ENCODE measurements around the gene OPA1. TPM values are rescaled to one million over a fixed set of nuclear protein-coding genes. Genes with fewer than 3 reads are reported as not detected.

OPA1 gene, protein sequence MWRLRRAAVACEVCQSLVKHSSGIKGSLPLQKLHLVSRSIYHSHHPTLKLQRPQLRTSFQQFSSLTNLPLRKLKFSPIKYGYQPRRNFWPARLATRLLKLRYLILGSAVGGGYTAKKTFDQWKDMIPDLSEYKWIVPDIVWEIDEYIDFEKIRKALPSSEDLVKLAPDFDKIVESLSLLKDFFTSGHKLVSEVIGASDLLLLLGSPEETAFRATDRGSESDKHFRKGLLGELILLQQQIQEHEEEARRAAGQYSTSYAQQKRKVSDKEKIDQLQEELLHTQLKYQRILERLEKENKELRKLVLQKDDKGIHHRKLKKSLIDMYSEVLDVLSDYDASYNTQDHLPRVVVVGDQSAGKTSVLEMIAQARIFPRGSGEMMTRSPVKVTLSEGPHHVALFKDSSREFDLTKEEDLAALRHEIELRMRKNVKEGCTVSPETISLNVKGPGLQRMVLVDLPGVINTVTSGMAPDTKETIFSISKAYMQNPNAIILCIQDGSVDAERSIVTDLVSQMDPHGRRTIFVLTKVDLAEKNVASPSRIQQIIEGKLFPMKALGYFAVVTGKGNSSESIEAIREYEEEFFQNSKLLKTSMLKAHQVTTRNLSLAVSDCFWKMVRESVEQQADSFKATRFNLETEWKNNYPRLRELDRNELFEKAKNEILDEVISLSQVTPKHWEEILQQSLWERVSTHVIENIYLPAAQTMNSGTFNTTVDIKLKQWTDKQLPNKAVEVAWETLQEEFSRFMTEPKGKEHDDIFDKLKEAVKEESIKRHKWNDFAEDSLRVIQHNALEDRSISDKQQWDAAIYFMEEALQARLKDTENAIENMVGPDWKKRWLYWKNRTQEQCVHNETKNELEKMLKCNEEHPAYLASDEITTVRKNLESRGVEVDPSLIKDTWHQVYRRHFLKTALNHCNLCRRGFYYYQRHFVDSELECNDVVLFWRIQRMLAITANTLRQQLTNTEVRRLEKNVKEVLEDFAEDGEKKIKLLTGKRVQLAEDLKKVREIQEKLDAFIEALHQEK
- total RNA-seq (10 to 100 TPM; 42.9 to 58.2 (median 52.7) TPM), polyA plus RNA-seq (10 to 100 TPM in 2 of 3 donors, 1 to 10 TPM in 1; 9.8 to 12.5 (median 11.4) TPM)
- long read RNA-seq, donor 1, full-length matches to known transcripts: 2 of 13 reads
- long read RNA-seq, donor 1, partial matches to known transcripts: 0 of 13 reads
- long read RNA-seq, donor 1, other reads (novel, unspliced or antisense): 11 of 13 reads
- long read RNA-seq, donor 2, partial matches to known transcripts: 0 of 1 reads
- long read RNA-seq, donor 2, other reads (novel, unspliced or antisense): 0 of 1 reads

DNA sequence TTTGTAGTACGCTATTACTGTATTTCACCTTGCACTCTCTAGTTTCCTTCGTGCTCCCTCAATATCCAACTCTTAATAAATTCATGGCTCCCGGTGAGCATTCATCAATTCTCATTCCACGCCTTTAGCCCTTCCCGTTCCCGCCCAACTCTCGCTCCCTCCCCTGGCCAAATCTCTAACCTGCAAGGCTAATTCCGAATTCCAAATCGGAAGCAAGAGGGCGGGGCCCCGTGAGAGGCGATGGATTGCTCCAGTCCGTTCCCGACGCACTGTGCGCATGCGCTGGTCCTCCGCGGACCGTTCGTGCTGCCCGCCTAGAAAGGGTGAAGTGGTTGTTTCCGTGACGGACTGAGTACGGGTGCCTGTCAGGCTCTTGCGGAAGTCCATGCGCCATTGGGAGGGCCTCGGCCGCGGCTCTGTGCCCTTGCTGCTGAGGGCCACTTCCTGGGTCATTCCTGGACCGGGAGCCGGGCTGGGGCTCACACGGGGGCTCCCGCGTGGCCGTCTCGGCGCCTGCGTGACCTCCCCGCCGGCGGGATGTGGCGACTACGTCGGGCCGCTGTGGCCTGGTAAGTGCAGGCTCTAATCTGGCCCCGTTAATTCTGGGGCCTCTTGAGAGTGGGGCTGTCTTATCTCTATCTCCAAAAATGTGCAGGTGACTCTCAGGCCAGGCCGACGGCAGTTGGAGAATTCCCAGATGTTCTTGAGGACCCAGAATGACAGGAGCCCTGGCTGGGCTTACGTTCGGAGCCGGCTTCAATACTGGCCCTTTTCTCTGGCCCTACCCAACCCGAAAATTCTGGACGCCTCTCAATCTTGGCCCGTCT, at the start of gene OPA1:
Gene OPA1 (plus strand): TSS at position 368 of the 827 bp plus-strand sequence. CDS start 170 bp downstream, at position 538.
- H3K9me3 ChIP-seq: no peaks in the 10 kb centered on the region
- H3K4me1 ChIP-seq: peaks cover 23 to 56% (median 37%) of the 10 kb centered on the region in 6 donors
- TF ChIP-seq POLR2A (IDR thresholded peaks at IDR 0.05) (peak in 2 of 3 donors; percentile 43 to 54), POLR2AphosphoS5 (IDR thresholded peaks at IDR 0.05) (peak; percentile 96 to 98 (median 97))
- TF ChIP-seq, protein P1, sequence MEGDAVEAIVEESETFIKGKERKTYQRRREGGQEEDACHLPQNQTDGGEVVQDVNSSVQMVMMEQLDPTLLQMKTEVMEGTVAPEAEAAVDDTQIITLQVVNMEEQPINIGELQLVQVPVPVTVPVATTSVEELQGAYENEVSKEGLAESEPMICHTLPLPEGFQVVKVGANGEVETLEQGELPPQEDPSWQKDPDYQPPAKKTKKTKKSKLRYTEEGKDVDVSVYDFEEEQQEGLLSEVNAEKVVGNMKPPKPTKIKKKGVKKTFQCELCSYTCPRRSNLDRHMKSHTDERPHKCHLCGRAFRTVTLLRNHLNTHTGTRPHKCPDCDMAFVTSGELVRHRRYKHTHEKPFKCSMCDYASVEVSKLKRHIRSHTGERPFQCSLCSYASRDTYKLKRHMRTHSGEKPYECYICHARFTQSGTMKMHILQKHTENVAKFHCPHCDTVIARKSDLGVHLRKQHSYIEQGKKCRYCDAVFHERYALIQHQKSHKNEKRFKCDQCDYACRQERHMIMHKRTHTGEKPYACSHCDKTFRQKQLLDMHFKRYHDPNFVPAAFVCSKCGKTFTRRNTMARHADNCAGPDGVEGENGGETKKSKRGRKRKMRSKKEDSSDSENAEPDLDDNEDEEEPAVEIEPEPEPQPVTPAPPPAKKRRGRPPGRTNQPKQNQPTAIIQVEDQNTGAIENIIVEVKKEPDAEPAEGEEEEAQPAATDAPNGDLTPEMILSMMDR (IDR thresholded peaks at IDR 0.05 in 8 of 11, conservative IDR thresholded peaks at IDR 0.05 in 3 of 11): peak in 4 of 11 experiments; percentile 21 to 32 (median 24)
- peak within 1 kb of the TSS; percentile 80 to 93 (median 90) for H3K27ac ChIP-seq
- H3K4me3 ChIP-seq: peak within 1 kb of the TSS; percentile 47 to 96 (median 85)
- DNase-seq: peak; percentile 98
- peaks cover 0 to 18% (median 5%) of the 10 kb centered on the region in 6 donors for H3K36me3 ChIP-seq
- H3K27me3 ChIP-seq (replicated peaks in 1 of 7): no peaks in the 10 kb centered on the region
- intact Hi-C loops (cut with DNase I; ENCODE audit: low total_unique reads): no loop called here
- 0 to 1% (median 1%) methylated on average over 33 to 55 of the region's 55 CpGs for WGBS, 5 donors

DNA sequence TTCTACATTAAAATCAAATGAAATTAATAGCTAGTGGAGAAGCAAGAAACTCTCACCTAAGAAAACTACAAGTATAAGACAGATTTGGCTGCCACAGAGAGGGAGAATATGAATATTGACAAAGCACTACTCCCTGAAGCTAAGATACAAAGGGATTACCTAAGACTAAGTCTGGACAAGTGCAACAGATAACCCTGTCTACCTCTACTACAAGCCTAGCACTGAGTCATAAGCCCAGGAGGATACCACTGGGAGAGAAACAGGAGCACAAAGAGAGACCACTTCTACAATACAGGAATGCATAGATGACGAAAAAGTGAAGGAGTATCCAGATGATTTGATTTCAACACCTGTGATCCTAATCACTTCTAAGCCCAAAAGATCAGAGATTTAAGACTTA, 48.7 kb upstream of the OPA1 start:
- Histone ChIP-seq H3K4me1 (no peaks in the 10 kb centered on the region), H3K27ac (no peak overlapping the region), H3K4me3 (no peak overlapping the region), H3K27me3 (replicated peaks in 1 of 7) (no peaks in the 10 kb centered on the region), H3K36me3 (no peaks in the 10 kb centered on the region), H3K9me3 (peaks cover 0 to 17% (median 11%) of the 10 kb centered on the region in 8 donors)
- TF ChIP-seq POLR2A (IDR thresholded peaks at IDR 0.05) (no peak), POLR2AphosphoS5 (IDR thresholded peaks at IDR 0.05) (no peak)
- TF ChIP-seq, protein P1 (IDR thresholded peaks at IDR 0.05 in 8 of 11, conservative IDR thresholded peaks at IDR 0.05 in 3 of 11): no peak
- 68 to 94% (median 85%) methylated on average over 1 of the region's 1 CpG for WGBS, 5 donors
- no peak for DNase-seq
- intact Hi-C loops (cut with DNase I; ENCODE audit: low total_unique reads): no loop called here

DNA sequence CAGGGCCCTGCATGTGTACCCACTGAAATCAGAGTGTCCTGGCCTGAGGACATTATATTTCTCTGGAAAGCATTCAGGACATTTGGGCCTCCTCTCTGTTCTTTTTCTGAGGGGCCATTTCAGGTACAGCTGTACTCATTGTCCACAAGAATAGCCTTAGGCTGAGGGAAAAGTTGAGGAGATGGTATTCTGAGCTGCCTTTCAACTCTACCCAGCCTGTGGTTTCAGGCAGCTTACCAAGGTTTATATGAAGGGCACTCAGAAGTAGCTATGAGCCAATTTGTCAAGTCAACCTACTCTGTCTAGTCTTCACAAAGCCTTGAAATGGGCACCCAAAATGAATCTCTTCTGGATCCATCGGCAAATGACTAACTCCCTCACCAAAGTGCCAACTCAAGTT, 47.7 kb upstream of the OPA1 start:
- H3K9me3 ChIP-seq: peaks cover 0 to 17% (median 11%) of the 10 kb centered on the region in 8 donors
- no peak overlapping the region for H3K4me3 ChIP-seq
- H3K4me1 ChIP-seq: no peaks in the 10 kb centered on the region
- DNase-seq: no peak
- 88 to 100% (median 96%) methylated on average over 1 of the region's 1 CpG for WGBS, 5 donors
- no peak overlapping the region for H3K27ac ChIP-seq
- intact Hi-C loops (cut with DNase I; ENCODE audit: low total_unique reads): no loop called here
- TF ChIP-seq POLR2AphosphoS5 (IDR thresholded peaks at IDR 0.05) (no peak), POLR2A (IDR thresholded peaks at IDR 0.05) (no peak)
- TF ChIP-seq, protein P1 (IDR thresholded peaks at IDR 0.05 in 8 of 11, conservative IDR thresholded peaks at IDR 0.05 in 3 of 11): no peak
- H3K36me3 ChIP-seq: no peaks in the 10 kb centered on the region
- no peaks in the 10 kb centered on the region for H3K27me3 ChIP-seq (replicated peaks in 1 of 7)

Measured in spleen (tissue), 13 donors.